Measurements from ENCODE around the gene SLC38A2.

SLC38A2 gene

GRCh38 chr12:46368138-46368537 is 4.4 kb downstream of the SLC38A2 start:
- no peak overlapping the region for H3K4me3 ChIP-seq (ENCODE audit: insufficient read depth, low read length, poor library complexity, severe bottlenecking)
- peaks cover 10% of the 10 kb centered on the region for H4K20me1 ChIP-seq (ENCODE audit: low read depth, low read length)
- H3K79me2 ChIP-seq (ENCODE audit: insufficient read depth, low read length): no peaks in the 10 kb centered on the region
- no peak overlapping the region for H3K9ac ChIP-seq (ENCODE audit: low read length)
- H3K9me2 ChIP-seq (replicated peaks; ENCODE audit: insufficient read depth, low read length): no peaks in the 10 kb centered on the region
- H3K27ac ChIP-seq (ENCODE audit: low read depth, low read length): no peak overlapping the region
- H2AFZ ChIP-seq (ENCODE audit: low read depth, low read length, severe bottlenecking): no peak overlapping the region
- H3K27me3 ChIP-seq (ENCODE audit: low read length): no peaks in the 10 kb centered on the region
- peaks cover 13% of the 10 kb centered on the region for H3F3A ChIP-seq (ENCODE audit: insufficient read depth)
- no peaks in the 10 kb centered on the region for H3K9me3 ChIP-seq (ENCODE audit: insufficient read depth, low read length)
- H3K4me2 ChIP-seq (ENCODE audit: low read depth, low read length, poor library complexity, severe bottlenecking): no peak overlapping the region
- TF ChIP-seq CTCF (IDR thresholded peaks at IDR 0.05; ENCODE audit: insufficient read depth, low read length, poor library complexity, severe bottlenecking): no peak
- peaks cover 54% of the 10 kb centered on the region for H3K36me3 ChIP-seq (ENCODE audit: low read length)

- H4K20me1 ChIP-seq (ENCODE audit: low read depth, low read length): peaks cover 10% of the 10 kb centered on the region
Measured at GRCh38 chr12:46367351-46368029, 5.1 kb downstream of the SLC38A2 start.

GRCh38 chr12:46366771-46367170 is 5.8 kb downstream of the SLC38A2 start:
- Histone ChIP-seq H3F3A (ENCODE audit: insufficient read depth) (peaks cover 13% of the 10 kb centered on the region), H3K9me2 (replicated peaks; ENCODE audit: insufficient read depth, low read length) (no peaks in the 10 kb centered on the region), H3K9ac (ENCODE audit: low read length) (no peak overlapping the region), H3K27ac (ENCODE audit: low read depth, low read length) (no peak overlapping the region), H3K79me2 (ENCODE audit: insufficient read depth, low read length) (no peaks in the 10 kb centered on the region), H3K4me3 (ENCODE audit: insufficient read depth, low read length, poor library complexity, severe bottlenecking) (no peak overlapping the region), H3K27me3 (ENCODE audit: low read length) (no peaks in the 10 kb centered on the region), H4K20me1 (ENCODE audit: low read depth, low read length) (peaks cover 10% of the 10 kb centered on the region), H2AFZ (ENCODE audit: low read depth, low read length, severe bottlenecking) (no peak overlapping the region), H3K4me2 (ENCODE audit: low read depth, low read length, poor library complexity, severe bottlenecking) (no peak overlapping the region), H3K36me3 (ENCODE audit: low read length) (peaks cover 67% of the 10 kb centered on the region), H3K9me3 (ENCODE audit: insufficient read depth, low read length) (no peaks in the 10 kb centered on the region)
- TF ChIP-seq CTCF (IDR thresholded peaks at IDR 0.05; ENCODE audit: insufficient read depth, low read length, poor library complexity, severe bottlenecking): no peak
- TF ChIP-seq EZH2phosphoT487 (conservative IDR thresholded peaks at IDR 0.05; ENCODE audit: low read length): no peak

More at GRCh38 chr12:46367351-46368029, 5.1 kb downstream of the SLC38A2 start:
- H3K9ac ChIP-seq (ENCODE audit: low read length): no peak overlapping the region
- peaks cover 60% of the 10 kb centered on the region for H3K36me3 ChIP-seq (ENCODE audit: low read length)
- TF ChIP-seq CTCF (IDR thresholded peaks at IDR 0.05; ENCODE audit: insufficient read depth, low read length, poor library complexity, severe bottlenecking) (no peak), EZH2phosphoT487 (conservative IDR thresholded peaks at IDR 0.05; ENCODE audit: low read length) (no peak)
- no peak overlapping the region for H3K4me3 ChIP-seq (ENCODE audit: insufficient read depth, low read length, poor library complexity, severe bottlenecking)
- no peaks in the 10 kb centered on the region for H3K79me2 ChIP-seq (ENCODE audit: insufficient read depth, low read length)
- no peak overlapping the region for H3K4me2 ChIP-seq (ENCODE audit: low read depth, low read length, poor library complexity, severe bottlenecking)
- no peak overlapping the region for H3K27ac ChIP-seq (ENCODE audit: low read depth, low read length)
- H3K9me3 ChIP-seq (ENCODE audit: insufficient read depth, low read length): no peaks in the 10 kb centered on the region
- no peak overlapping the region for H2AFZ ChIP-seq (ENCODE audit: low read depth, low read length, severe bottlenecking)
- no peaks in the 10 kb centered on the region for H3K9me2 ChIP-seq (replicated peaks; ENCODE audit: insufficient read depth, low read length)
- H3F3A ChIP-seq (ENCODE audit: insufficient read depth): peaks cover 13% of the 10 kb centered on the region
- no peaks in the 10 kb centered on the region for H3K27me3 ChIP-seq (ENCODE audit: low read length)

All from SU-DHL-6 (cell line).